HepG2 (cell line): ENCODE data around the gene ASXL1. TPM values are rescaled to one million over a fixed set of nuclear protein-coding genes. Genes with fewer than 3 reads are reported as not detected.

ENCODE experiments used
- BORCS8-MEF2B ChIP-seq: sonication (generic); formaldehyde crosslinking; IDR thresholded peaks from 2 replicates; pipeline ENCODE4 v1.8.0; 2022; ENCODE audit warnings: mild to moderate bottlenecking, missing genetic modification reagents
- CERS6 ChIP-seq: sonication (generic); formaldehyde crosslinking; IDR thresholded peaks from 2 replicates; pipeline ENCODE4 v1.5.0; 2020; ENCODE audit warnings: missing genetic modification reagents
- DNMT3B ChIP-seq: conservative IDR thresholded peaks from 2 replicates; pipeline ENCODE4 v1.6.1; 2016; ENCODE audit warnings: missing biosample characterization, control low read depth
- FOSL2 ChIP-seq: sonication (generic); formaldehyde crosslinking; IDR thresholded peaks from 2 replicates; pipeline ENCODE4 v1.4.0; 2020; ENCODE audit warnings: missing genetic modification reagents
- HCFC1 ChIP-seq: fragments of 150-350 bp; IDR thresholded peaks from 2 replicates; pipeline ENCODE4 v1.6.1; 2014; ENCODE audit warnings: low read depth, low read length
- HNF4A ChIP-seq: sonication (generic); formaldehyde crosslinking; IDR thresholded peaks from 2 replicates; pipeline ENCODE4 v1.4.0; 2020; ENCODE audit warnings: missing genetic modification reagents
- MXI1 ChIP-seq: IDR thresholded peaks from 3 replicates; pipeline ENCODE4 v1.6.1; 2012; ENCODE audit warnings: low read depth, low read length, inconsistent platforms, borderline replicate concordance
- MZF1 ChIP-seq: sonication (generic); formaldehyde crosslinking; IDR thresholded peaks from 2 replicates; pipeline ENCODE4 v1.8.1; 2023; ENCODE audit warnings: mild to moderate bottlenecking, missing genetic modification reagents, borderline replicate concordance
- NCOA5 ChIP-seq: sonication (generic); formaldehyde crosslinking; IDR thresholded peaks from 2 replicates; pipeline ENCODE4 v1.4.0; 2020; ENCODE audit warnings: missing genetic modification reagents
- NR2F2 ChIP-seq: IDR thresholded peaks from 2 replicates; pipeline ENCODE4 v1.6.1; 2012; ENCODE audit warnings: low read depth, inconsistent platforms, borderline replicate concordance
- SKI ChIP-seq: fragments of 450-650 bp; IDR thresholded peaks from one replicate; pipeline ENCODE4 v1.6.1; 2018; ENCODE audit warnings: mild to moderate bottlenecking; ENCODE audit not compliant: partially characterized antibody
- ZFP36 ChIP-seq: fragments of 150-350 bp; IDR thresholded peaks from 2 replicates; pipeline ENCODE4 v1.6.1; 2018; ENCODE audit warnings: borderline replicate concordance, low read length, low read depth; ENCODE audit not compliant: partially characterized antibody
- ZFP90 ChIP-seq: sonication (generic); formaldehyde crosslinking; IDR thresholded peaks from 2 replicates; pipeline ENCODE4 v1.8.0; 2022; ENCODE audit warnings: missing genetic modification reagents, mild to moderate bottlenecking, inconsistent platforms, borderline replicate concordance
- ZNF207 ChIP-seq: fragments of 450-650 bp; IDR thresholded peaks from 2 replicates; pipeline ENCODE4 v1.6.1; 2016; ENCODE audit warnings: antibody characterized with exemption, borderline replicate concordance
- ZNF224 ChIP-seq: sonication (generic); formaldehyde crosslinking; IDR thresholded peaks from 2 replicates; pipeline ENCODE4 v1.5.0; 2020; ENCODE audit warnings: mild to moderate bottlenecking, missing genetic modification reagents
- ZNF33B ChIP-seq: sonication (generic); formaldehyde crosslinking; IDR thresholded peaks from 2 replicates; pipeline ENCODE4 v1.5.1; 2020; ENCODE audit warnings: mild to moderate bottlenecking, missing genetic modification reagents
- ZNF407 ChIP-seq: sonication (generic); formaldehyde crosslinking; IDR thresholded peaks from one replicate; pipeline ENCODE4 v1.5.1; 2020; ENCODE audit warnings: mild to moderate bottlenecking, missing genetic modification reagents; ENCODE audit errors: not compliant biosample characterization
- ZNF556 ChIP-seq: sonication (generic); formaldehyde crosslinking; IDR thresholded peaks from 2 replicates; pipeline ENCODE4 v1.4.0; 2020; ENCODE audit warnings: mild to moderate bottlenecking, missing genetic modification reagents, borderline replicate concordance
- ZNF572 ChIP-seq: sonication (generic); formaldehyde crosslinking; IDR thresholded peaks from 2 replicates; pipeline ENCODE4 v1.5.1; 2020; ENCODE audit warnings: mild to moderate bottlenecking, missing genetic modification reagents
- ZNF644 ChIP-seq: IDR thresholded peaks from 2 replicates; pipeline ENCODE4 v1.6.1; 2016; ENCODE audit warnings: low read depth
- ZNF7 ChIP-seq: IDR thresholded peaks from 2 replicates; pipeline ENCODE4 v1.6.1; 2016; ENCODE audit warnings: missing biosample characterization, missing genetic modification reagents
- ZNF766 ChIP-seq: sonication (generic); formaldehyde crosslinking; IDR thresholded peaks from 2 replicates; pipeline ENCODE4 v1.5.0; 2020; ENCODE audit warnings: missing genetic modification reagents, borderline replicate concordance
- ZNF777 ChIP-seq: sonication (generic); formaldehyde crosslinking; IDR thresholded peaks from 2 replicates; pipeline ENCODE4 v1.4.0; 2020; ENCODE audit warnings: missing genetic modification reagents
- polyA plus RNA-seq, 8 experiments: library from polyadenylated mRNA; depleted of rRNA in 3 of 8; stranded (reverse) in 7 of 8; unstranded in 1 of 8; fragments of >200 nt; fragmentation: Illumina TruSeq in 4 of 8; extraction: Trizol in 4 of 8; gene quantifications; 2 replicates each; pipeline versions ENCODE4 v1.2.1 to v1.2.3, GENCODE V29; 2011 to 2016; ENCODE audit warnings: low read depth in 4 of 8, missing spikeins in 1 of 8, mixed read lengths in 1 of 8; ENCODE audit not compliant: insufficient read depth in 1 of 8
- total RNA-seq, 5 experiments: library from RNA; depleted of rRNA; stranded (reverse); fragments of >200 nt; fragmentation: Illumina TruSeq; extraction: Trizol; gene quantifications; 2 replicates each; pipeline ENCODE4 v1.2.3, GENCODE V29; 2016; ENCODE audit warnings: low read depth in 1 of 5

The ASXL1 gene
- total and polyA plus RNA-seq, 2 of the 13 experiments (the other 11 are each of a cell fraction or from before 2014, with no cell fraction given): 62.1 to 74.8 TPM

- TF ChIP-seq ZNF33B (CRISPR knock-in tag) (peak; percentile 77), HCFC1 (no peak), ZNF644 (CRISPR knock-in tag) (no peak), ZNF407 (CRISPR knock-in tag) (peak; percentile 87), CERS6 (CRISPR knock-in tag) (no peak), ZNF777 (CRISPR knock-in tag) (no peak), ZNF207 (no peak), NR2F2 (peak; percentile 57; the same call in 1 of the 2 replicates), MZF1 (0 out of 2 replicates have a peak, but pooled peaks have one; percentile 24), SKI (peak; percentile 27), DNMT3B (no peak), ZNF556 (peak; percentile 66; the same call in 1 of the 2 replicates), NCOA5 (CRISPR knock-in tag) (no peak), ZFP36 (no peak), ZNF7 (no peak), ZFP90 (CRISPR knock-in tag) (peak; percentile 90), MXI1 (no peak; the same call in 1 of the 3 replicates), ZNF224 (CRISPR knock-in tag) (no peak; the same call in 1 of the 2 replicates), FOSL2 (peak; percentile 13), HNF4A (CRISPR knock-in tag) (peak; percentile 20; the same call in 1 of the 2 replicates), BORCS8-MEF2B (CRISPR knock-in tag) (no peak; the same call in 1 of the 2 replicates), ZNF766 (peak; percentile 64), ZNF572 (CRISPR knock-in tag) (peak; percentile 87; the same call in 1 of the 2 replicates)
Measured at GRCh38 chr20:32358883-32359632, 927 bp downstream of the ASXL1 start (continued).
